ENCODE data around the gene PDE6H. TPM values are rescaled to one million over a fixed set of nuclear protein-coding genes. Genes with fewer than 3 reads are reported as not detected.

Gene PDE6H
- total RNA-seq, 2 experiments from 2014 or later = 0.25 TPM; not detected in 1

- Mint-ChIP-seq H3K27me3 (peaks cover 7% of the 10 kb centered on the region), H3K27ac (no peak overlapping the region), H3K9me3 (ENCODE audit: low read depth) (no peaks in the 10 kb centered on the region), H3K36me3 (ENCODE audit: low read depth) (no peaks in the 10 kb centered on the region), H3K4me1 (peaks cover 16% of the 10 kb centered on the region), H3K4me3 (no peak overlapping the region)
- intact Hi-C loops (cut with DNase I, micrococcal nuclease) = loop anchor here (5.0 kb wide), 3 partner anchors 62 to 762 kb away; partner anchors contain the start of genes ERP27 (in 1 of the 2) and RERG (in 1 of the 2)
- ChIA-PET CTCF (no interaction called here), POLR2A (no interaction called here)
- ATAC-seq (no peak), DNase-seq (no peak)
Observed at GRCh38 chr12:14999021-14999694, 26.3 kb downstream of the PDE6H start.

GRCh38 chr12:14999695-15000365 is 27.0 kb downstream of the PDE6H start:
- Mint-ChIP-seq H3K4me3 (no peak overlapping the region), H3K36me3 (ENCODE audit: low read depth) (no peaks in the 10 kb centered on the region), H3K9me3 (ENCODE audit: low read depth) (no peaks in the 10 kb centered on the region), H3K27ac (no peak overlapping the region), H3K27me3 (peaks cover 7% of the 10 kb centered on the region), H3K4me1 (peaks cover 9% of the 10 kb centered on the region)
- CTCF ChIA-PET = interaction anchor here (0.6 to 1.9 kb wide), 3 partner anchors 152 to 156 kb away, joined by 3 to 6 read pairs (median 4); no protein-coding TSS in a partner anchor
- ATAC-seq = no peak
- POLR2A ChIA-PET = no interaction called here
- intact Hi-C loops (cut with DNase I, micrococcal nuclease) = loop anchor here (5.0 kb wide), 3 partner anchors 63 to 763 kb away; partner anchors contain the start of genes ERP27 (in 1 of the 2) and RERG (in 1 of the 2)
- DNase-seq = no peak

DNA sequence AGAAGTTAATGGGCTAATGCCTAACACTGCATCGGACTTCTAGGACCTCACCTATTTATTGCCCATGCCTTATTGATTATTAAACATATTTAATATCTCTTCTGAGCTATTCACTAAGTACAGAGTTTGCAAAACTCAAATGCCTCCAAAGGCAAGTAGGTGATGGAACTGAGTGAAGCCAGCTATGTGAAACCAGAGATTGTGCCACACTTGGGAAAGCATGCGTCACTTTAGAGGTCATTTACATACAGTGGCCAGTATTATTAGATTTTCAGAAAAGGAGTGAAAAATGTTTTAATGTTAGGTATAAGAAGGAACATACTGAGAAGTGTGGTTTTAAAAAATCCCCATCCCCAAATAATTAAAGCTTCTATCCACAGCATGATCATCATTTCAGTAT is 27.7 kb downstream of the PDE6H start:
- Mint-ChIP-seq H3K4me3 (no peak overlapping the region), H3K4me1 (peaks cover 2% of the 10 kb centered on the region), H3K27ac (no peak overlapping the region), H3K36me3 (ENCODE audit: low read depth) (no peaks in the 10 kb centered on the region), H3K27me3 (peaks cover 7% of the 10 kb centered on the region), H3K9me3 (ENCODE audit: low read depth) (no peaks in the 10 kb centered on the region)
- no peak for ATAC-seq
- intact Hi-C loops (cut with DNase I, micrococcal nuclease) = no loop called here
- ChIA-PET POLR2A (no interaction called here), CTCF (interaction anchor here (0.6 to 1.9 kb wide), 4 partner anchors 153 to 216 kb away, joined by 3 to 6 read pairs (median 4); no protein-coding TSS in a partner anchor)
- no peak for DNase-seq

DNA sequence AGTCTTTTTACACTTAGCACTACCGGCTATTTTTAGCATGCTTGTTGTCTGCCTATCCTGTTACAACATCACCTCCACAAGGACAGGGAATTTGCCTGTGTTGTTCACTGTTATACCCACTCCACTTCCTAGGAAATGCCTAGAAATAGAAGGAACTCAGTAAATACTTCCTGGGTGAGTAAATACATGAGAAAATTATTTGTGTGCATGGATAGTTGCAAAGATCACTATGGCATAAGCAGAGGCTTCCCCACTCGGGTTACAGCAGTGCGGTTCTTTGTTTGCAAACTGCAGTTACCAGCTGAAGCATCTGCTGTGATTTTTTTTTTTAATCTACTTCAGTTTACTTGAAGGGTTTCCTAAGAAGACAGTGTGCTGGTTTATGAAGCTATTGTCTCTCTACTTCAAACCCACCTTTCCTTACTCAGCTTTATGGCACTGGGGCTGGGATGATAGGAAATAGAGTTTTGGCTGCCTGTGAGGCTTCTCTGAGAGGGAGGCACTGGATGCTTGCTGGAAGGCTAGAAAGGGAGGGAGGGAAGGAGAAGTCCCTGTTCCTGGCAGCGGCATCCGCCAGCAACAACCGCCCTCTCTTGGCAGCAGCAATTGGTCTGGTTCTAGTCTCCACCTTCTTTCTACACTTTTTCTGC is 29.0 kb downstream of the PDE6H start:
- H3K27ac Mint-ChIP-seq = no peak overlapping the region
- H3K9me3 Mint-ChIP-seq (ENCODE audit: low read depth) = no peaks in the 10 kb centered on the region
- DNase-seq = no peak
- peaks cover 12% of the 10 kb centered on the region for H3K27me3 Mint-ChIP-seq
- ChIA-PET POLR2A (no interaction called here), CTCF (interaction anchor here (0.7 to 1.9 kb wide), 5 partner anchors 16 to 520 kb away, joined by 3 to 6 read pairs (median 3); no protein-coding TSS in a partner anchor)
- no peaks in the 10 kb centered on the region for H3K4me1 Mint-ChIP-seq
- no peak overlapping the region for H3K4me3 Mint-ChIP-seq
- no peak for ATAC-seq
- H3K36me3 Mint-ChIP-seq (ENCODE audit: low read depth) = no peaks in the 10 kb centered on the region
- intact Hi-C loops (cut with DNase I, micrococcal nuclease) = no loop called here

DNA sequence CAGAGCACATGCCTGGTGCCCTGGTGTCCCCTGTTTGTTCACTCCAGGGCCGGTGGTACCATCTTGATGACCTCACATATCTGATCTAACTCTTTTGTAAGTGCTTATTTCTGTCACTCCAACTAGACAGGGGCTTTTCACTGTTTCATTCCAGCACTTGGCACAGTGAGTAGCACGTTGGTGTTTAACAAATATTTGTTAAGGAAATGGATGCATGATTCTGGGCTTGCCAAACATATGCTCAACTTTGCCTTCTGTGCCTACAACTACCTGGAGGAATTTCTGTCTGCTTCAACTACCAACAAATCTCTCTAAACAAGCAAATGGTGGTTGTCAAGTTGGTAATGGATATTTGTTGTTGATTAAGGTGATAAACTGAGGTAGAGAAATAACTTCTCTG is 31.6 kb downstream of the PDE6H start:
- no peak overlapping the region for H3K4me3 Mint-ChIP-seq
- no peaks in the 10 kb centered on the region for H3K9me3 Mint-ChIP-seq (ENCODE audit: low read depth)
- no peak overlapping the region for H3K27ac Mint-ChIP-seq
- POLR2A ChIA-PET = no interaction called here
- intact Hi-C loops (cut with DNase I, micrococcal nuclease) = no loop called here
- no peaks in the 10 kb centered on the region for H3K36me3 Mint-ChIP-seq (ENCODE audit: low read depth)
- no peak for ATAC-seq
- DNase-seq = no peak
- peaks cover 15% of the 10 kb centered on the region for H3K27me3 Mint-ChIP-seq
- no peaks in the 10 kb centered on the region for H3K4me1 Mint-ChIP-seq
- CTCF ChIA-PET = interaction anchor here (0.8 to 1.8 kb wide), 4 partner anchors 9 to 217 kb away, joined by 3 to 5 read pairs (median 4); partner anchors contain the start of gene RERG

GRCh38 chr12:15005064-15005463 is 32.2 kb downstream of the PDE6H start:
- DNase-seq (no peak), ATAC-seq (no peak)
- intact Hi-C loops (cut with DNase I, micrococcal nuclease) = no loop called here
- no peaks in the 10 kb centered on the region for H3K9me3 Mint-ChIP-seq (ENCODE audit: low read depth)
- no peak overlapping the region for H3K4me3 Mint-ChIP-seq
- no peaks in the 10 kb centered on the region for H3K4me1 Mint-ChIP-seq
- H3K27ac Mint-ChIP-seq = no peak overlapping the region
- POLR2A ChIA-PET = no interaction called here
- peaks cover 15% of the 10 kb centered on the region for H3K27me3 Mint-ChIP-seq
- CTCF ChIA-PET = no interaction called here
- H3K36me3 Mint-ChIP-seq (ENCODE audit: low read depth) = no peaks in the 10 kb centered on the region

GRCh38 chr12:15007551-15007950 is 34.7 kb downstream of the PDE6H start:
- ATAC-seq (no peak), DNase-seq (no peak)
- ChIA-PET CTCF (interaction anchor here (0.6 to 1.7 kb wide), 7 partner anchors 10 to 706 kb away, joined by 3 to 5 read pairs (median 4); no protein-coding TSS in a partner anchor), POLR2A (no interaction called here)
- Mint-ChIP-seq H3K36me3 (ENCODE audit: low read depth) (no peaks in the 10 kb centered on the region), H3K4me1 (no peaks in the 10 kb centered on the region), H3K4me3 (no peak overlapping the region), H3K27me3 (peaks cover 12% of the 10 kb centered on the region), H3K27ac (no peak overlapping the region), H3K9me3 (ENCODE audit: low read depth) (no peaks in the 10 kb centered on the region)
- intact Hi-C loops (cut with DNase I, micrococcal nuclease) = no loop called here

- intact Hi-C loops (cut with DNase I, micrococcal nuclease) = no loop called here
- H3K4me1 Mint-ChIP-seq = no peaks in the 10 kb centered on the region
- no peak for DNase-seq
- ChIA-PET CTCF (interaction anchor here (1.1 to 1.2 kb wide), 3 partner anchors 16 to 211 kb away, joined by 3 to 4 read pairs (median 4); partner anchors contain the start of gene RERG), POLR2A (no interaction called here)
- H3K4me3 Mint-ChIP-seq = no peak overlapping the region
- H3K9me3 Mint-ChIP-seq (ENCODE audit: low read depth) = no peaks in the 10 kb centered on the region
- peaks cover 6% of the 10 kb centered on the region for H3K27me3 Mint-ChIP-seq
- ATAC-seq = peak; percentile 55
- H3K27ac Mint-ChIP-seq = no peak overlapping the region
- no peaks in the 10 kb centered on the region for H3K36me3 Mint-ChIP-seq (ENCODE audit: low read depth)
Observed at GRCh38 chr12:15011162-15011561, 38.3 kb downstream of the PDE6H start.

DNA sequence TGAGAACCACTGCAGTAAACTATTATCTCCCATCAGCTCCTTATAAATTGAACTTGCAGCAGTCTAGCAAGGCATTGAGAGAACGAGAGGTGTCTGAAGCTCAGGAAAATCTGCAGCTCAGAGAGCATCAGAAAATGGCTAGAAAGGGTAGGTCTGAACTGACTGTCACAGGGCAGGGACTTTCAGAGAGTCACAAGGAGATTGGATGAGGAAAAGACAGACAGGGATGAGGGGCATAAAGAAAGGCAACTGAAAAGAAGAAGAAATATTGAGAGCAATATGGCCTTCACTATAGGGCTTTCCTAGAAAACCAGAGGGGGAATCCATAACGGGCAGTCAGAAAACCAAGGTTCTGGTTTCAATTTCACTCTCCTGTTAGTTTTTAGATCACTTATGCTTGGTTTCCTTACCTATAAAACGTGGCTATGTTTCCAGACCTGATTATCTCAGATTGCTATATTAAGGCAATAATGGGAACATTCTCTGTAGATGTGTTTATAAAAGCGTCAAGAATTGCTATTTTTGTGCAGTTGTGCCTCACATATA is 40.9 kb downstream of the PDE6H start:
- CTCF ChIA-PET = no interaction called here
- ATAC-seq (peak; percentile 36), DNase-seq (no peak)
- H3K9me3 Mint-ChIP-seq (ENCODE audit: low read depth) = no peaks in the 10 kb centered on the region
- H3K4me1 Mint-ChIP-seq = no peaks in the 10 kb centered on the region
- POLR2A ChIA-PET = no interaction called here
- intact Hi-C loops (cut with DNase I, micrococcal nuclease) = no loop called here
- peaks cover 2% of the 10 kb centered on the region for H3K27me3 Mint-ChIP-seq
- H3K27ac Mint-ChIP-seq = no peak overlapping the region
- no peak overlapping the region for H3K4me3 Mint-ChIP-seq
- H3K36me3 Mint-ChIP-seq (ENCODE audit: low read depth) = no peaks in the 10 kb centered on the region

DNA sequence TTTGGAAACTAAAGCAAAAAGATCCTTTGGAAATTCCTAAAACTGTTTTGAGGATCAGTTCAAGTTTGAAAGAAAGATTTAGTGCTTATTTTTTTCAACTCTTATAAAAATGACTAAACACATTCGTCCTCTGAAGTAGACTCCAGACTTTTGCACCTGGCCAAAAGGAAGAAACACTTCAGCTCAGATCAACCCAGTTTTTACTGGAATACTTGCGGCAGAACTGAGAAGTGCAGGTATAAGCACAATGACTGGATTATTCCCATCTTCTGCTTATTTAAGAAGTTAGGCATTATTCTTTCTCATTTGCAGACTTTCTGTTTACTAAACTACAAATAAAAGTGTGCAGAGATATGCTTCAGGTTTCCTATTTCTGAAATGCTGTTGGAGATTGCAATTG is 41.9 kb downstream of the PDE6H start:
- H3K9me3 Mint-ChIP-seq (ENCODE audit: low read depth) = no peaks in the 10 kb centered on the region
- peaks cover 2% of the 10 kb centered on the region for H3K27me3 Mint-ChIP-seq
- H3K4me3 Mint-ChIP-seq = no peak overlapping the region
- no peak overlapping the region for H3K27ac Mint-ChIP-seq
- intact Hi-C loops (cut with DNase I, micrococcal nuclease) = no loop called here
- H3K4me1 Mint-ChIP-seq = no peaks in the 10 kb centered on the region
- no peaks in the 10 kb centered on the region for H3K36me3 Mint-ChIP-seq (ENCODE audit: low read depth)
- CTCF ChIA-PET = no interaction called here
- DNase-seq = no peak
- ATAC-seq = no peak
- POLR2A ChIA-PET = no interaction called here

DNA sequence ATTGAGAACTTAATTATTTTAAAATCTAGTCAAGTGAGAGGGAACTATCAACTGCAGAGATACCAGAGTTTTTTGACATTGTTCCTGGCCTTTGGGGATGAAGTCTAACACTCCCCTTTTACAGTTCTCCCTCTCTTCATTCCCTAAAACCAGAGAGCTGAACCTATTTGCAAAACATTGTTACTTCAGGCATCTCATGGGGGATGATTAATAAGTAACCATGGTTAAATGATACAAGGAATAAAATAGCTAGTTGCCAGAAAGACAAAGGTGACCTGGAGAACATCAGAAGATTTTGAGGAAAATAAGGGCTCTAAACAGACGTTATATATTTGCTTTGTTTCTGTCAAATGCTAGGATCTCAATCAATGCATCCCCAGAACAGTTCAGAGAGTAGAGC is 42.3 kb downstream of the PDE6H start:
- H3K9me3 Mint-ChIP-seq (ENCODE audit: low read depth) = no peaks in the 10 kb centered on the region
- DNase-seq = no peak
- no peak for ATAC-seq
- ChIA-PET POLR2A (no interaction called here), CTCF (no interaction called here)
- intact Hi-C loops (cut with DNase I, micrococcal nuclease) = no loop called here
- no peaks in the 10 kb centered on the region for H3K4me1 Mint-ChIP-seq
- no peak overlapping the region for H3K4me3 Mint-ChIP-seq
- no peak overlapping the region for H3K27ac Mint-ChIP-seq
- H3K27me3 Mint-ChIP-seq = peaks cover 2% of the 10 kb centered on the region
- no peaks in the 10 kb centered on the region for H3K36me3 Mint-ChIP-seq (ENCODE audit: low read depth)
